Hematopoietic multipotent progenitor cell treated with erythropoietin and hydrocortisone succinate and interleukin-3 and kit ligand, for 6 days (in vitro differentiated cells): Measurements from ENCODE around the gene KRT222.

Experiments
- DNase-seq: peaks from one replicate; pipeline ENCODE4 v3.0.0-alpha.2; 2015

KRT222 gene

GRCh38 chr17:40651939-40652338 is 13.0 kb downstream of the KRT222 start:
- DNase-seq, result peak; percentile 13

- DNase-seq, result peak; percentile 71
Observed at GRCh38 chr17:40648384-40648968, 16.5 kb downstream of the KRT222 start.

- peak; percentile 79 for DNase-seq
Observed at GRCh38 chr17:40647624-40648383, 17.2 kb downstream of the KRT222 start, which contains the start of gene SMARCE1. Gene SMARCE1 (minus strand): TSS chr17:40647818. CDS start chr17:40645802, 2,016 bp downstream.

GRCh38 chr17:40646791-40647623 is 18.0 kb downstream of the KRT222 start:
- peak; percentile 73 for DNase-seq

GRCh38 chr17:40645943-40646342 is 19.0 kb downstream of the KRT222 start:
- DNase-seq, result no peak

- DNase-seq, result no peak
Observed at GRCh38 chr17:40645291-40645690, 19.7 kb downstream of the KRT222 start.

- no peak for DNase-seq
Observed at GRCh38 chr17:40637931-40638330, 27.0 kb downstream of the KRT222 start.

- no peak for DNase-seq
Observed at GRCh38 chr17:40633871-40634270, 31.1 kb downstream of the KRT222 start.

- DNase-seq, result no peak
Observed at GRCh38 chr17:40632216-40632615, 32.8 kb downstream of the KRT222 start.

- DNase-seq, result no peak
Observed at GRCh38 chr17:40629842-40630241, 35.1 kb downstream of the KRT222 start.

GRCh38 chr17:40625311-40625710 is 39.7 kb downstream of the KRT222 start:
- no peak for DNase-seq

- DNase-seq, result no peak
Observed at GRCh38 chr17:40623419-40624210, 41.4 kb downstream of the KRT222 start.

- peak; percentile 25 for DNase-seq
Observed at GRCh38 chr17:40622509-40622928, 42.5 kb downstream of the KRT222 start.

- no peak for DNase-seq
Observed at GRCh38 chr17:40621578-40621977, 43.4 kb downstream of the KRT222 start.

GRCh38 chr17:40621019-40621418 is 44.0 kb downstream of the KRT222 start:
- DNase-seq, result no peak

GRCh38 chr17:40618754-40619625 is 46.0 kb downstream of the KRT222 start:
- no peak for DNase-seq

- DNase-seq, result no peak
Observed at GRCh38 chr17:40617678-40618240, 47.2 kb downstream of the KRT222 start.

- no peak for DNase-seq
Observed at GRCh38 chr17:40616592-40616991, 48.4 kb downstream of the KRT222 start.

GRCh38 chr17:40615841-40616476 is 49.0 kb downstream of the KRT222 start:
- no peak for DNase-seq

GRCh38 chr17:40615068-40615840 is 49.7 kb downstream of the KRT222 start:
- DNase-seq, result peak; percentile 17
